GM12878 (cell line): ENCODE results near the gene LSM7. TPM values are rescaled to one million over a fixed set of nuclear protein-coding genes. Genes with fewer than 3 reads are reported as not detected.

Experiments
- ATAC-seq: fragments of 200-7000 bp; cut with Tn5 transposase; 3 replicates; pipeline ENCODE4 v1.9.1; 2020; ENCODE audit warnings: mild to moderate bottlenecking, moderate library complexity
- BruUV-seq: library from RNA; stranded (reverse); fragments of 400-500 nt; replicated peaks from 2 replicates; lab custom pipeline; 2021; lab: Mats Ljungman, UMichigan
- CTCF ChIA-PET: fragments of 300-600 bp; sonication (Branson Sonifier 250); formaldehyde crosslinking; extraction: SDS; loops from one replicate; lab custom pipeline; 2021; ENCODE audit warnings: inconsistent platforms; lab: Yijun Ruan, JAX
- POLR2A ChIA-PET: fragments of 350-600 bp; formaldehyde crosslinking; extraction: SDS; loops from one replicate; lab custom pipeline; 2021; ENCODE audit warnings: inconsistent platforms; lab: Charles Lee
- RAD21 ChIA-PET: fragments of 300-600 bp; sonication (Branson Sonifier 250); formaldehyde crosslinking; loops from one replicate; lab custom pipeline; 2023; ENCODE audit warnings: antibody characterized with exemption; ENCODE audit not compliant: unreplicated experiment; lab: Charles Lee
- SMC1A ChIA-PET: fragments of 300-600 bp; sonication (Branson Sonifier 250); formaldehyde crosslinking; loops from one replicate; lab custom pipeline; 2023; ENCODE audit not compliant: unreplicated experiment, uncharacterized antibody; lab: Charles Lee
- DNase-seq: peaks from one replicate; pipeline ENCODE4 v3.0.0-alpha.2; 2011; ENCODE audit warnings: low read depth, low spot score
- FAIRE-seq: peaks from 3 replicates; lab custom pipeline; 2011; peaks lifted over from hg19 to GRCh38; lab: Jason Lieb, UNC
- H2AFZ ChIP-seq: 2 replicates; pipeline ENCODE4 v1.6.0; 2011; ENCODE audit warnings: low read depth, low read length, control low read depth; ENCODE audit not compliant: control insufficient read depth
- H3K27ac ChIP-seq: 2 replicates; pipeline ENCODE4 v1.5.1; 2011; ENCODE audit warnings: control low read depth; ENCODE audit not compliant: control insufficient read depth, insufficient read depth
- H3K27me3 ChIP-seq, 2 experiments: replicated peaks in 1 of 2; 2 replicates each; pipeline versions ENCODE4 v1.6.0 to v1.6.1; 2011; ENCODE audit warnings: low read length in 1 of 2; ENCODE audit not compliant: control insufficient read depth in 2 of 2, insufficient read depth in 2 of 2
- H3K36me3 ChIP-seq, 2 experiments: 2 replicates each; pipeline ENCODE4 v1.5.1; 2011; ENCODE audit warnings: low read length in 1 of 2; ENCODE audit not compliant: control insufficient read depth in 2 of 2, insufficient read depth in 2 of 2
- H3K4me1 ChIP-seq: 2 replicates; pipeline ENCODE4 v1.6.1; 2011; ENCODE audit warnings: mild to moderate bottlenecking, low read length, moderate library complexity, mixed read lengths; ENCODE audit not compliant: control insufficient read depth, insufficient read depth
- H3K4me2 ChIP-seq: 2 replicates; pipeline ENCODE4 v1.6.0; 2011; ENCODE audit warnings: control low read depth; ENCODE audit not compliant: control insufficient read depth, insufficient read depth
- H3K4me3 ChIP-seq: fragments of 200-600 bp; sonication (generic); 2 replicates; pipeline ENCODE4 v1.5.1; 2016
- H3K79me2 ChIP-seq: 2 replicates; pipeline ENCODE4 v1.6.0; 2011; ENCODE audit warnings: low read length; ENCODE audit not compliant: control insufficient read depth, insufficient read depth
- H3K9ac ChIP-seq: 2 replicates; pipeline ENCODE4 v1.8.0; 2011; ENCODE audit warnings: low read length, control low read depth, mixed read lengths; ENCODE audit not compliant: control insufficient read depth, insufficient read depth
- H3K9me3 ChIP-seq: replicated peaks from 3 replicates; pipeline ENCODE4 v1.5.1; 2011; ENCODE audit warnings: mild to moderate bottlenecking, low read length; ENCODE audit not compliant: control insufficient read depth, insufficient read depth
- H4K20me1 ChIP-seq: 2 replicates; pipeline ENCODE4 v1.6.0; 2011; ENCODE audit not compliant: control insufficient read depth, insufficient read depth
- MLLT1 ChIP-seq: fragments of 450-650 bp; IDR thresholded peaks from 2 replicates; pipeline ENCODE4 v1.6.1; 2016; ENCODE audit warnings: mild to moderate bottlenecking
- WGBS: methylation state at CpG from one replicate; pipeline ENCODE4 v1.1.6; 2016; ENCODE audit warnings: low lambda C conversion rate; ENCODE audit not compliant: insufficient replicate concordance, insufficient coverage; ENCODE audit errors: missing lambda C conversion rate; 5-methylcytosine and 5-hydroxymethylcytosine counted together
- in situ Hi-C: fragments of 300-500 bp; cut with MboI; formaldehyde crosslinking; loops from 9 replicates; pipeline ENCODE4 v1.14.3; 2018; ENCODE audit warnings: mixed read lengths
- intact Hi-C: fragments of 100-400 bp; cut with micrococcal nuclease; formaldehyde crosslinking; loops from one replicate; pipeline ENCODE4 v1.14.2; 2022; ENCODE audit not compliant: unreplicated experiment
- polyA plus RNA-seq, 11 experiments: library from polyadenylated mRNA; depleted of rRNA in 4 of 11; unstranded in 6 of 11; stranded (reverse) in 5 of 11; fragments of >200 nt; fragmentation: Nextera tagmentation in 4 of 11; fragmentation: Illumina TruSeq in 1 of 11; extraction: Ambion mirVana in 4 of 11; extraction: Trizol in 1 of 11; gene quantifications; 1 replicate in 1 of 11; 2 replicates in 10 of 11; pipeline versions ENCODE4 v1.2.1 to v1.2.3, GENCODE V29; 2011 to 2016; ENCODE audit warnings: inconsistent platforms in 2 of 11, missing spikeins in 2 of 11, low read depth in 1 of 11
- total RNA-seq, 4 experiments: library from RNA; depleted of rRNA in 3 of 4; stranded (reverse); fragments of >200 nt in 3 of 4; fragmentation: Illumina TruSeq in 1 of 4; extraction: Trizol in 1 of 4; gene quantifications; 2 replicates each; pipeline versions ENCODE4 v1.2.1 to v1.2.3, GENCODE V29; 2013 to 2021
- TF ChIP-seq, protein P1 (sequence below): fragments of 450-650 bp; IDR thresholded peaks from 2 replicates; pipeline ENCODE4 v1.6.1; 2017; ENCODE audit warnings: low read depth, mild to moderate bottlenecking, moderate library complexity

LSM7 gene
- total and polyA plus RNA-seq, 10 of the 15 experiments (the other 5 are each of a cell fraction or from before 2014, with no cell fraction given), result 24.4 to 424 (median 217) TPM

DNA sequence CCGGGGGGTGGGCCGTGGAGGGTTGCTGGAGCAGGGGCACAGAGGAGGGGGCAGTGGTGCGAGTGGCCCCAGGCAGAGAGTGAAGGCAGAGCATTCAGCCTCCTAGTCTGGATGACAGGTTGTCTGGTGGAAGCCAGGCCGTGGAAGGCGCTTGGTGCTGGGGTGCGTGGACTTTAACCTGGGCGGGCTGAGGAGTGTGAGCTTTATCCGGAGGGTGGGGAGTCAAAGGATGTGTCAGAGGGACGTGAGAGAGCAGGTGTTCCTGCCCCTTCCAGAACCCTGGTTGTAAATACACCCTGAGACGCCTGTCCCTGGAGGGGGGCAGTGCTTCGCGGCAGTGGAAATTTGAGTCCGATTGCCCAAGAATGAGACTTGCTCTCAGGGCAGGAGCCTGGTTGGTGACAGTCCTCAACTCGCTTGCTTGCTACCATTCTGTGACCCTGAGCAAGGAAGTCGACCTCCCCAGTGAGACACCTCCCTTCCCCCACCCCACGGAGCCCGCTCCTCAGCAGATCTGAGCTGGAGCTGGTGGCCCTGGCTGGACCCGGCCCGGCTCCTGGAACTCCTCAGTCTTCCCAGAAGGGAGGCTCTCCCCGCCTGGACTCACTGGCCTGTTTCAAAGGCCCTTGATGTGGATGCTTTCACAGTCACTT, 2.4 kb upstream of the LSM7 start:
- no peak for DNase-seq
- H3K79me2 ChIP-seq, result peaks cover 51% of the 10 kb centered on the region
- peaks cover 17% of the 10 kb centered on the region for H3K4me1 ChIP-seq
- ChIA-PET SMC1A (interaction anchor here (1.1 kb wide), 1 partner anchor 92 kb away, joined by 3 read pairs; no protein-coding TSS in a partner anchor), RAD21 (no interaction called here), CTCF (interaction anchor here (0.6 to 1.7 kb wide), 3 partner anchors 55 to 290 kb away, joined by 3 to 4 read pairs (median 3); no protein-coding TSS in a partner anchor), POLR2A (interaction anchor here (0.7 kb wide), 1 partner anchor 105 kb away, joined by 3 read pairs; no protein-coding TSS in a partner anchor)
- H3K27ac ChIP-seq, result no peak overlapping the region
- no peak overlapping the region for H2AFZ ChIP-seq
- intact Hi-C loops (no loop called here), in situ Hi-C loops (no loop called here)
- peak overlapping the region; percentile 41; the same call in 1 of the 2 replicates for H3K4me2 ChIP-seq
- no peaks in the 10 kb centered on the region; the same call in 2 of the 3 replicates for H3K9me3 ChIP-seq
- H4K20me1 ChIP-seq, result 0 out of 2 replicates have a peak, but pooled peaks cover 3% of the 10 kb centered on the region
- no peak overlapping the region for H3K4me3 ChIP-seq
- no peak for ATAC-seq
- no peak overlapping the region for H3K9ac ChIP-seq
- H3K36me3 ChIP-seq, result peaks cover 0 to 1% of the 10 kb centered on the region in 2 experiments; a peak in 3 of 4 replicates
- BruUV-seq, result no TSS peak
- 91% methylated on average over 20 of the region's 20 CpGs for WGBS
- 0 out of 2 replicates have a peak, but pooled peaks have one; percentile 41 for TF ChIP-seq MLLT1
- TF ChIP-seq, protein P1, sequence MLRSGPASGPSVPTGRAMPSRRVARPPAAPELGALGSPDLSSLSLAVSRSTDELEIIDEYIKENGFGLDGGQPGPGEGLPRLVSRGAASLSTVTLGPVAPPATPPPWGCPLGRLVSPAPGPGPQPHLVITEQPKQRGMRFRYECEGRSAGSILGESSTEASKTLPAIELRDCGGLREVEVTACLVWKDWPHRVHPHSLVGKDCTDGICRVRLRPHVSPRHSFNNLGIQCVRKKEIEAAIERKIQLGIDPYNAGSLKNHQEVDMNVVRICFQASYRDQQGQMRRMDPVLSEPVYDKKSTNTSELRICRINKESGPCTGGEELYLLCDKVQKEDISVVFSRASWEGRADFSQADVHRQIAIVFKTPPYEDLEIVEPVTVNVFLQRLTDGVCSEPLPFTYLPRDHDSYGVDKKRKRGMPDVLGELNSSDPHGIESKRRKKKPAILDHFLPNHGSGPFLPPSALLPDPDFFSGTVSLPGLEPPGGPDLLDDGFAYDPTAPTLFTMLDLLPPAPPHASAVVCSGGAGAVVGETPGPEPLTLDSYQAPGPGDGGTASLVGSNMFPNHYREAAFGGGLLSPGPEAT, result no peak
- TF ChIP-seq, all 136 proteins: peak for 1
- no peak for FAIRE-seq
- H3K27me3 ChIP-seq, result no peaks in the 10 kb centered on the region
